Duodenal mucosa (tissue), 2 donors: ENCODE data around the gene CES3.
"Not testable (repeated sequence)": the region's sequence is repeated elsewhere in the genome, so short reads cannot be mapped to it uniquely, and the experiment has no call there.

Experiments
- H3K27ac ChIP-seq: one replicate; pipeline ENCODE4 v1.7.0; 2013; ENCODE audit warnings: low read depth, low read length
- H3K27me3 ChIP-seq, 2 donors: one replicate each; pipeline ENCODE4 v1.7.0; 2013; ENCODE audit warnings: low read length in 2 of 2, control low read depth in 1 of 2; ENCODE audit not compliant: insufficient read depth in 2 of 2, control insufficient read depth in 1 of 2
- H3K36me3 ChIP-seq, 2 donors: one replicate each; pipeline ENCODE4 v1.7.0; 2013; ENCODE audit warnings: low read length in 2 of 2, control low read depth in 1 of 2; ENCODE audit not compliant: insufficient read depth in 2 of 2, control insufficient read depth in 1 of 2
- H3K4me1 ChIP-seq, 2 donors: one replicate each; pipeline ENCODE4 v1.7.0; 2013; ENCODE audit warnings: low read length in 2 of 2, control low read depth in 1 of 2; ENCODE audit not compliant: insufficient read depth in 2 of 2, control insufficient read depth in 1 of 2
- H3K4me3 ChIP-seq, 2 donors: one replicate each; pipeline ENCODE4 v1.7.0; 2013; ENCODE audit warnings: low read length in 2 of 2, low read depth in 1 of 2
- H3K9ac ChIP-seq, 2 donors: one replicate each; pipeline ENCODE4 v1.7.0; 2013; ENCODE audit warnings: low read length in 2 of 2, low read depth in 1 of 2
- H3K9me3 ChIP-seq, 2 donors: one replicate each; pipeline ENCODE4 v1.7.0; 2013; ENCODE audit warnings: low read length in 2 of 2, control low read depth in 1 of 2; ENCODE audit not compliant: control insufficient read depth in 1 of 2

Gene CES3

DNA sequence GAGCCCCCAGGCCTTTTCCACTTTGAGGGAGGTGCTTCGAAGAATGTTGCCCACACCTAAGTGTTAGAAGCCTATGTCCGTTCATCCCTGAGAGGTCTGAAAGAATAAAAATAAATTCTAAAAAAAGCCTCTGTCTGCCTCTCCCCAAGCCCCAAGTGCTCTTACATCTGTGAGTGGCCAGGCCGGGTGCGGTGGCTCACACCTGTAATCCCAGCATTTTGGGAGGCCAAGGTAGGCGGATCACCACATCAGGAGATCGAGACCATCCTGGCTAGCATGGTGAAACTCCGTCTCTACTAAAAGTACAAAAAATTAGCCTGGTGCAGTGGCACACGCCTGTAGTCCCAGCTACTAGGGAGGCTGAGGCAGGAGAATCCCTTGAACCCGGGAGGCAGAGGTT lies 16.1 kb upstream of the CES3 start:
- H3K27ac ChIP-seq, H3K4me3 ChIP-seq: not testable (repeated sequence)
- H3K36me3 ChIP-seq: peaks cover 39 to 44% of the 10 kb centered on the region in 2 donors

DNA sequence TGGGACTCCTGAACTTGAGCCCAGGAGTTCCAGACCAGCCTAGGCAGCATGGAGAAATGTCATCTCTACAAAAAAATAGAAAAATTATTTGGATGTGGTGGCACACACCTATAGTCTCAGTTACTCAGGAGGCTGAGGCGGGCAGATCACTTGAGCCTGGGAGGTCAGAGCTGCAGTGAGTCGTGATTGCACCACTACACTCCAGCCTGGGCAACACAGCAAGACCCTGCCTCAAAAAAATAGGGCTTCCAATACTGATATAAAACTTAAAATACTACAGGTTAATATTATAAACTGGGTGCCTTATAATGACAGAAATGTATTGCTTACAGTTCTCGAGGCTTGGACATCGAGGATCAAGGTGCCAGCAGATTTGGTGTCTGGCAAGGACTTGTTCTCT lies 15.1 kb upstream of the CES3 start:
- H3K9me3 ChIP-seq: no peaks in the 10 kb centered on the region
- H3K27ac ChIP-seq: no peak overlapping the region
- no peaks in the 10 kb centered on the region for H3K27me3 ChIP-seq
- peaks cover 11 to 35% of the 10 kb centered on the region in 2 donors for H3K4me1 ChIP-seq
- peaks cover 29 to 35% of the 10 kb centered on the region in 2 donors for H3K36me3 ChIP-seq
- H3K4me3 ChIP-seq: no peak overlapping the region
- H3K9ac ChIP-seq: no peak overlapping the region

More for the DNA sequence above, 16.1 kb upstream of the CES3 start:
- H3K9me3 ChIP-seq, H3K27me3 ChIP-seq, H3K9ac ChIP-seq: not testable (repeated sequence)
- peaks cover 11 to 44% of the 10 kb centered on the region in 2 donors for H3K4me1 ChIP-seq

DNA sequence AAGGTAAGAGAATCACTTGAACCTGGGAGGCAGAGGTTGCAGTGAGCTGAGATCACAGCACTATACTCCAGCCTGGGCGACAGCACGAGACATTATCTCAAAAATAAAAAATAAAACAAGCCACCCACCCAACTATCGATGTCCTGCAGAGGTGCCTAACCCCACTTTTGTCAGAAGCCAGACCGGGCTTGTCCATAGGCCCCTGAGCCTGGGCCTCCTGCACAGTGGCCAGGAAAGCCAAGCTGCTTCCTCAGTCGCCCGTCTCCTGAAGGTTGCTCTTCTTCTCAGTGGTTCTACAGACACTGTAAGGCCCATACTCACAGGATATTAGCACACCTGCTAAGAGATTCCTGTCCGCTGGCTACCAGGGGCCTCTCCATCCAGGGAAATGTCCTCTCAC lies 14.5 kb upstream of the CES3 start:
- Histone ChIP-seq H3K36me3 (peaks cover 23 to 29% of the 10 kb centered on the region in 2 donors), H3K9me3 (peaks cover 0 to 3% of the 10 kb centered on the region in 2 donors), H3K4me3 (no peak overlapping the region), H3K27me3 (no peaks in the 10 kb centered on the region), H3K27ac (no peak overlapping the region), H3K9ac (no peak overlapping the region), H3K4me1 (peaks cover 11 to 29% of the 10 kb centered on the region in 2 donors)

DNA sequence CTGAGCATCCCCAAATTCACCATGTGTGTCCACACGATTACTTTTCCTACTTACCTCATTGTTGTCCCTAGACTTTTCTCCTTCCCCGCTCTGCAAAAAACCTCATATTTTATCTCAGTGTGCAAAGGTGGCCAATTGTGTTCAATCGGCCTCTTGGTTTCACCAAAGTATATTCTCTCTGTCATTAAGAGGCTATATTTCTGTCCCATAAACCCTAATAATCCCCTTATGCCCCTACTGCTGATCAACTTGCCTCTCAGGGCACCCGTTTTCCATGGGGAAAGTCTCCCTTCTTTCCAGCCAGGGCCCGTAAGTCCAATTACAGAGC lies 14.1 kb upstream of the CES3 start:
- no peak overlapping the region for H3K27ac ChIP-seq
- no peaks in the 10 kb centered on the region for H3K27me3 ChIP-seq
- H3K4me1 ChIP-seq: peaks cover 11 to 25% of the 10 kb centered on the region in 2 donors
- no peak overlapping the region for H3K9ac ChIP-seq
- H3K36me3 ChIP-seq: peaks cover 19 to 25% of the 10 kb centered on the region in 2 donors
- peaks cover 0 to 4% of the 10 kb centered on the region in 2 donors for H3K9me3 ChIP-seq
- no peak overlapping the region for H3K4me3 ChIP-seq

DNA sequence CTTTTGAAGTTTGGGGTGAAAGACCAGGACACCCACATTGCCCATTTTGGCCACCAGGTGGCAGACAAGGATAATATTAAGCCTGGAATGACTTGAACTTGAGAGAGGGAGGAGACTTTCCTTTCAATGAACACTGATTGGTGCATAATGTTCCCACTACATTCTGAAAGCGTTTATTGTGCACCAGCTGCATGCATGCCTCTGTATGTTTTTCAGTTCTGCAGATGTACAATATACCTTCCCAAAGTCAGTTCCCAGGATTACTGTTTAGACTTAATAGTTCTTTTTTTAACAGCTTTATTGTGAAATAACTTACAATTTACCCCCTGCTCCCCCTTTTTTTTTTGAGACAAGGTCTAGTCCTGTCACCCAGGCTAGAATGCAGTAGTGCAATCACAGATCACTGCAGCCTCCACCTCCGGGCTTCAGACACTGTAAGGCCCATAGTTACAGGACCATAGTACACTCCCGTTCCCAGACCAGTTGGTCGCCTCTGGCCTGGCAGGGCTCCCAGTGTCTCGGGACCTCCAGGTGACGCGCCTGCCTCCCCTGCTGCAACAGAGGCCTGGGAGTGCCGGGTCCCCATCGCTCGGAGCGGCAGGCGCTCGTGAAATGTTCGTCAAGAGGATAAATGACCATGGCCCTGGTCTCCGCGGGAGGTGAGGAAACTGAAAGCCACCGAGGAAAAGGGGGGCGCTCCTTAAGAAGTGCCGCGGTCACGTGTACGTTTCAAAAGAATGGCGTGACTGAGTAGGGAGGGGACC lies 13.6 kb upstream of the CES3 start:
- H3K4me3 ChIP-seq: peak overlapping the region; percentile 60 to 65
- peaks cover 0 to 4% of the 10 kb centered on the region in 2 donors for H3K9me3 ChIP-seq
- H3K27ac ChIP-seq: no peak overlapping the region
- peaks cover 11 to 23% of the 10 kb centered on the region in 2 donors for H3K4me1 ChIP-seq
- H3K27me3 ChIP-seq: no peaks in the 10 kb centered on the region
- H3K9ac ChIP-seq: peak overlapping the region; percentile 20 to 35
- peaks cover 16 to 19% of the 10 kb centered on the region in 2 donors for H3K36me3 ChIP-seq

DNA sequence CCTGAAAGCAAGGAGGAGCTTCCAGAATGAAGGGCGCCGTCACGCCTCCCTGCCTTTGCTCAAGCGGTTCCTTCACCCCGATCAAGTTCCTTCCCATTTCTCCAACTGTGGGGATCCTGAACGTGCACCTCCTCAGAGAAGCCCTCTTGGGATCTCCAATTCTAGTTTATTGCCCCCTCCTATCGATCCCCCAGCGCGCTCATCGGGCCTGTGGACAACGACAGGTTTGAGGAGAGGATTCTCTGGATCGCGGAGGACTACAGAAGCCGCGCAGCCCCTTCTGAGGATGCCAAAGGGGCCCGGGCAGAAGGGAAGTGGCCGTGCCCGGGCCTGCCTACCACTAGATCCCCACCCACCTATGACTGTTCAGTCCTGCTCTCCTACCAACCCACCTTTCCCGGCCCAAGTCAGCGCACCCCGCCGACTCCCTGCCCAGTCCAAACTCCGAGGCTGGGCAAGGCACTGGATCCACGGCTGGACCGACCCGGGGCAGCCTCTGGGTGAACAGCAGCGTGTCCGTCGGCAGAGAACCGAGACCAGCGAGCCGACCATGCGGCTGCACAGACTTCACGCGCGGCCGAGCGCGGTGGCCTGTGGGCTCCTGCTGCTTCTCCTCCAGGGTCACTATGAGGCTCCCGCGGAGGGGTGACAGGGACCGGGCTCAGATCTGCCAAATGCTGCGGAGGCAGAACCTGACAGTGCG lies 12.8 kb upstream of the CES3 start:
- H3K4me1 ChIP-seq: peaks cover 16 to 30% of the 10 kb centered on the region in 2 donors
- peaks cover 8 to 11% of the 10 kb centered on the region in 2 donors for H3K36me3 ChIP-seq
- H3K27me3 ChIP-seq: no peaks in the 10 kb centered on the region
- H3K9ac ChIP-seq: peak overlapping the region; percentile 20 to 35
- peak overlapping the region; percentile 60 to 65 for H3K4me3 ChIP-seq
- H3K27ac ChIP-seq: no peak overlapping the region
- H3K9me3 ChIP-seq: peaks cover 0 to 4% of the 10 kb centered on the region in 2 donors

DNA sequence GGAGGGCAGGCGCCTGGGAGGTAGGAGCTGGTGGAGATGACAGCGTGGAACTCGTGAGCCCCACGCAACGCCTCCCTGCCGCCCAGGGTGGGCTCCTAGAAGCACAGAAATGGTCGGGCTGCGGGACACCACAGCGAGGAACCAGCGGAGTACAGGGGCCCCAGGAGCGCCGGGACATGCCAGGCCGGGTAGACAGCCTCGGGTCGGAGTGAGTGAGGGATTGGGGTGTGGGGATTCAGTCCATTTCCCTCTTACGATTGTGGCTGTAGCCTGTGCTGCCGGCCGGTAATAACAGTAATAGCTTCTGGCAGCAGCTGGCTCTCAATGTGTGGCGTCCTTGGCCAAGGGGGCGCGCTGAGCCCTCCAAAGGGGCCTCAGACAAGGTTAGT lies 12.2 kb upstream of the CES3 start:
- Histone ChIP-seq H3K4me3 (peak overlapping the region; percentile 60 to 65), H3K27me3 (no peaks in the 10 kb centered on the region), H3K27ac (no peak overlapping the region), H3K9me3 (peaks cover 0 to 4% of the 10 kb centered on the region in 2 donors), H3K36me3 (peaks cover 3 to 6% of the 10 kb centered on the region in 2 donors), H3K4me1 (peaks cover 22 to 35% of the 10 kb centered on the region in 2 donors), H3K9ac (peak overlapping the region; percentile 20 to 35)

DNA sequence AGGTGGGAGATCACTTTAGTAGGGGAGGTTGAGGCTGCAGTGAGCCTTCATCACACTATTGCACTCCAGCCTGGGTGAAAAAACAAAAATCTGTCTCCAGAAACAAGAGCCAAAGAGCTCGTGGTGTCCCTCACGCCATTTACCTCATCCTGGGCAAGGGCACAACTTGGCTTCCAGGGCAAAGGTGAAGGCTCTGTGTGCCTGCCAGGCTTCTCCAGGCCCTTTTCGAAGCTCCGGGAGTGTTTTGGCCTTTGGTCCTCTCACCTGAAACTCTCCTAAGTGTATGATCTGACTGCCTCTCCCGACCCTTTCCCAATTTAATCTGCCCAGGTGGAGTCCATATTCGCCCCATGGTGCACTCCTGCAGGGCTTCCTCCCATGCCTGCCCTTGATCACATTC lies 11.6 kb upstream of the CES3 start:
- no peak overlapping the region for H3K4me3 ChIP-seq

DNA sequence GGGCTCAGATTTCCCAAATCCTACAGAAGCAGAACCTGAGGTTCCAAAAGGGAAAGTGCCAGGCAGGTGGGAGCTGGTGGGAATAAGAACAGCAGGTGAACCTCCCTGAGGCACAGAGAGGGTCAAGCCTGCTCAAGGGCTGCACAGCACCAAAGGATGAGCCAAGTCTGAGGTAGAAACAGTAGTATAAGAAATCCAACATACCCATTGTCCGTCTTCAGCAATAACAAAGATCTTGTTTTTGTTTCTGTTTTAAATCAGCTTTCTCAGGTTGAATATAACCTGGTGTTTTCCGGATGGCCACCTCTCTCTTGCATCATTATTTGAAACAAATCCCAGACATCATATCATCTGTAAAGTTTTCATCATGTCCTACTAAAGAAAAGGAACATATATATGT lies 10.6 kb upstream of the CES3 start:
- H3K4me1 ChIP-seq: peaks cover 24 to 36% of the 10 kb centered on the region in 2 donors
- no peak overlapping the region for H3K27ac ChIP-seq
- H3K9ac ChIP-seq: no peak overlapping the region
- peaks cover 0 to 4% of the 10 kb centered on the region in 2 donors for H3K9me3 ChIP-seq
- no peaks in the 10 kb centered on the region for H3K36me3 ChIP-seq
- H3K27me3 ChIP-seq: no peaks in the 10 kb centered on the region
- no peak overlapping the region for H3K4me3 ChIP-seq

More for the DNA sequence above, 11.6 kb upstream of the CES3 start:
- Histone ChIP-seq H3K4me1 (peaks cover 24 to 38% of the 10 kb centered on the region in 2 donors), H3K9me3 (peaks cover 0 to 4% of the 10 kb centered on the region in 2 donors), H3K27me3 (no peaks in the 10 kb centered on the region), H3K27ac (no peak overlapping the region), H3K9ac (peak overlapping the region in 1 of 2 donors; percentile 20), H3K36me3 (no peaks in the 10 kb centered on the region)
